OCI-LY3 (cell line): ENCODE results near the gene HSF5.

Source experiments
- H2AFZ ChIP-seq: fragments of 200-600, 300-600 bp; shearing (Covaris generic); 2 replicates; pipeline ENCODE4 v1.6.0; 2014; ENCODE audit warnings: antibody characterized with exemption, low read depth, low read length
- H3K27ac ChIP-seq: fragments of 200-600, 300-600 bp; sonication (generic); 2 replicates; pipeline ENCODE4 v1.5.1; 2014; ENCODE audit warnings: mild to moderate bottlenecking, low read length, moderate library complexity, mixed read lengths
- H3K27me3 ChIP-seq: fragments of 200-600, 300-600 bp; sonication (generic); 2 replicates; pipeline ENCODE4 v1.6.1; 2014; ENCODE audit warnings: low read depth, low read length, mixed read lengths
- H3K36me3 ChIP-seq: fragments of 200-600, 300-600 bp; sonication (generic); replicated peaks from 2 replicates; pipeline ENCODE3; 2014; ENCODE audit warnings: low read depth, low read length, mixed read lengths
- H3K4me1 ChIP-seq: fragments of 300-600, 200-600 bp; sonication (generic); 2 replicates; pipeline ENCODE4 v1.6.1; 2014; ENCODE audit warnings: low read length, mixed read lengths
- H3K4me2 ChIP-seq: fragments of 200-600, 300-600 bp; sonication (generic); 2 replicates; pipeline ENCODE4 v1.6.1; 2014; ENCODE audit warnings: low read length, mixed read lengths
- H3K4me3 ChIP-seq: fragments of 300-600, 200-600 bp; sonication (generic); 2 replicates; pipeline ENCODE4 v1.5.1; 2014; ENCODE audit warnings: antibody characterized with exemption, mild to moderate bottlenecking, low read length, moderate library complexity
- H3K79me2 ChIP-seq: fragments of 300-600, 200-600 bp; shearing (Covaris generic); 2 replicates; pipeline ENCODE4 v1.6.1; 2014; ENCODE audit warnings: mild to moderate bottlenecking, low read length, mixed read lengths
- H3K9ac ChIP-seq: fragments of 300-600, 200-600 bp; shearing (Covaris generic); 2 replicates; pipeline ENCODE4 v1.6.0; 2014; ENCODE audit warnings: mild to moderate bottlenecking, low read length, moderate library complexity
- H3K9me3 ChIP-seq: fragments of 200-600, 300-600 bp; shearing (Covaris generic); 2 replicates; pipeline ENCODE4 v1.6.1; 2014; ENCODE audit warnings: low read length, mixed read lengths; ENCODE audit not compliant: insufficient read depth
- H4K20me1 ChIP-seq: fragments of 200-600, 300-600 bp; sonication (generic); 2 replicates; pipeline ENCODE4 v1.6.1; 2016; ENCODE audit warnings: low read length, mixed read lengths; ENCODE audit not compliant: insufficient read depth
- CTCF ChIP-seq: fragments of 200-600, 300-600 bp; sonication (generic); IDR thresholded peaks from 2 replicates; pipeline ENCODE4 v1.5.1; 2014; ENCODE audit warnings: antibody characterized with exemption, low read length, low read depth
- EZH2phosphoT487 ChIP-seq: fragments of 200-600 bp; shearing (Covaris generic); IDR thresholded peaks from 2 replicates; pipeline ENCODE4 v1.6.1; 2018; ENCODE audit warnings: antibody characterized with exemption, mixed run types, low read depth

The HSF5 gene

GRCh38 chr17:58415371-58416055, 72.7 kb downstream of the HSF5 start:
- Histone ChIP-seq H4K20me1 (no peaks in the 10 kb centered on the region), H3K36me3 (no peaks in the 10 kb centered on the region), H3K27me3 (peaks cover 38% of the 10 kb centered on the region), H3K4me3 (no peak overlapping the region), H3K9me3 (no peaks in the 10 kb centered on the region), H3K4me2 (no peak overlapping the region), H3K9ac (no peak overlapping the region), H3K4me1 (peaks cover 14% of the 10 kb centered on the region), H3K79me2 (no peaks in the 10 kb centered on the region), H3K27ac (no peak overlapping the region), H2AFZ (no peak overlapping the region)
- TF ChIP-seq CTCF, result no peak
- no peak for TF ChIP-seq EZH2phosphoT487

GRCh38 chr17:58414596-58414997, 73.6 kb downstream of the HSF5 start:
- Histone ChIP-seq H3K27ac (no peak overlapping the region), H3K9ac (no peak overlapping the region), H3K4me2 (no peak overlapping the region), H3K9me3 (no peaks in the 10 kb centered on the region), H3K4me3 (no peak overlapping the region), H2AFZ (no peak overlapping the region), H3K27me3 (peaks cover 36% of the 10 kb centered on the region), H4K20me1 (no peaks in the 10 kb centered on the region), H3K36me3 (no peaks in the 10 kb centered on the region), H3K4me1 (peaks cover 14% of the 10 kb centered on the region), H3K79me2 (no peaks in the 10 kb centered on the region)
- TF ChIP-seq EZH2phosphoT487 (no peak), CTCF (no peak)

DNA sequence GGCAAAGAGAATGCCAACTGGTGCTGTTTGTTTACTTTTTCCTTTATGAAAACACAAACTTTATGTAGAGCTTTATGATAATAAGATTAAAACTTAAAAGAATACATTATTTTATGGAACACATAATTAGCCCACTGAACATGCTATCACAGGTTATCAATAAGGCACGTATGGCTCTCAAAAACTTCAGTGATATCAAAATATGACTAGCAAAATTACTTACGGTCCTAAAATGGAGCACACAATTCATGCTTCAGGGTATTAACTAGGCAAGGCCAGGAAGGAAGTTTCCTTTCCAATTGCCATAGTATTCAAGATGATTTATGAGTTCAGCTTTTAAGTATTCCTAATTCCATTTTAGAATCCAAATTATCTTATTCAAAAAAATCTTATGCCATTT, 74.5 kb downstream of the HSF5 start:
- peaks cover 38% of the 10 kb centered on the region for H3K27me3 ChIP-seq
- no peak overlapping the region for H3K4me3 ChIP-seq
- no peak overlapping the region for H3K9ac ChIP-seq
- H3K27ac ChIP-seq, result no peak overlapping the region
- no peak for TF ChIP-seq EZH2phosphoT487
- no peak for TF ChIP-seq CTCF
- H4K20me1 ChIP-seq, result no peaks in the 10 kb centered on the region
- no peaks in the 10 kb centered on the region for H3K9me3 ChIP-seq
- no peaks in the 10 kb centered on the region for H3K36me3 ChIP-seq
- no peak overlapping the region for H3K4me2 ChIP-seq
- peaks cover 14% of the 10 kb centered on the region for H3K4me1 ChIP-seq
- no peak overlapping the region for H2AFZ ChIP-seq
- no peaks in the 10 kb centered on the region for H3K79me2 ChIP-seq

- Histone ChIP-seq H3K9me3 (no peaks in the 10 kb centered on the region), H2AFZ (no peak overlapping the region), H3K9ac (no peak overlapping the region), H3K4me2 (no peak overlapping the region), H3K79me2 (no peaks in the 10 kb centered on the region), H3K27me3 (peaks cover 38% of the 10 kb centered on the region), H3K27ac (no peak overlapping the region), H3K4me3 (no peak overlapping the region), H3K36me3 (no peaks in the 10 kb centered on the region), H3K4me1 (peaks cover 14% of the 10 kb centered on the region), H4K20me1 (no peaks in the 10 kb centered on the region)
- TF ChIP-seq EZH2phosphoT487 (no peak), CTCF (no peak)
These were observed 75.1 kb downstream of the HSF5 start for GRCh38 chr17:58412961-58413586.
